ENCODE results near the gene MAP7D3.

GRCh38 chrX:136211766-136212556 is 39.2 kb downstream of the MAP7D3 start:
- TF ChIP-seq TCF4 (CRISPR knock-in tag; IDR thresholded peaks at IDR 0.05; ENCODE audit: borderline replicate concordance), result no peak
- TF ChIP-seq ZFP30 (CRISPR knock-in tag; IDR thresholded peaks at IDR 0.05), result no peak
- TF ChIP-seq ZFP3 (CRISPR knock-in tag; IDR thresholded peaks at IDR 0.05), result no peak
- TF ChIP-seq TOX (CRISPR knock-in tag; IDR thresholded peaks at IDR 0.05; ENCODE audit: borderline replicate concordance), result no peak

Data from SK-N-SH treated with all-trans-retinoic acid at 6 μM for 48 hours (cell line).